Measurements from ENCODE around the gene HARS2.
"Not testable (repeated sequence)": the region's sequence is repeated elsewhere in the genome, so short reads cannot be mapped to it uniquely, and the experiment has no call there.

GRCh38 chr5:140660371-140660770 is 30.9 kb upstream of the HARS2 start:
- not testable (repeated sequence) for TF ChIP-seq CTCF (IDR thresholded peaks at IDR 0.05); EP300 (IDR thresholded peaks at IDR 0.05; ENCODE audit: low read depth)
